Hepatic stellate cell (primary cell): ENCODE measurements around the gene KDELR3.

Experiments
- DNase-seq: peaks from one replicate; pipeline ENCODE4 v3.0.0; 2011; ENCODE audit warnings: low spot score

Gene KDELR3

DNA sequence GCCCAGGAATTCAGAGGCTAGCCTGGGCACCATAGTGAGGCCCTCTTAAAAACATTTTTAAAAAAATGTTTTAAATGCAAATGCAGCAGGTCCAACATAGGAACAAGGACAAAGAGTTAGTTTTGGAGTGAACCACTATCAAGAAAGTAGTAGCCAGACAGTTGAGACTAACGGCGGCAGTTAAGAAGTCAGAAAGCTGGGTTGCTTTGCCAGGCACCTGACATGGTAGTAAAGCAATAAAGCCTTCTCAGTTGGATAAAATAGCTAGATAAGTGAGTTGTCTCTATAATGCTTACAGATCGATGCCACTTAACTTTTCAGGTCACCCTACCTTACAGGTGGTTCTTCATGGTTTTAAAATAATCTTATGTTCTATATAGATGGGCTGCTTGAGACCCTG lies 55.1 kb downstream of the KDELR3 start:
- no peak for DNase-seq

DNA sequence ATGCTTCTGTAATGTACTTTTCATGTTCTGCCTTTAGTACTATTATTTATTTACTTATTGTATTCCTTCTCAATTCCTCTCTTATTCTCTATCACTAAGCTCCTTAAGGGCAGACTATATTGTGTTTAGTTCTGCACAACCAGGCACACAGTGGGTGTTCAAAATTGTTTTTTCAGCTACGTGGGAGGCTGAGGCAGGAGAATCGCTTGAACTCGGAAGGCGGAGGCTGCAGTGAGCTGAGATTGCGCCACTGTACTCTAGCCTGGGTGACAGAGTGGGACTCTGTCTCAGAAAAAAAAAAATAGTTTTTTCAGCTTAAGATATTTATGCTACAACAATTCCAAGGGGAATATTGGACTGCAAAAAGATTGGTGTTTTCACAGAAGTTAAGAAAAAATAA lies 55.6 kb downstream of the KDELR3 start:
- no peak for DNase-seq

DNA sequence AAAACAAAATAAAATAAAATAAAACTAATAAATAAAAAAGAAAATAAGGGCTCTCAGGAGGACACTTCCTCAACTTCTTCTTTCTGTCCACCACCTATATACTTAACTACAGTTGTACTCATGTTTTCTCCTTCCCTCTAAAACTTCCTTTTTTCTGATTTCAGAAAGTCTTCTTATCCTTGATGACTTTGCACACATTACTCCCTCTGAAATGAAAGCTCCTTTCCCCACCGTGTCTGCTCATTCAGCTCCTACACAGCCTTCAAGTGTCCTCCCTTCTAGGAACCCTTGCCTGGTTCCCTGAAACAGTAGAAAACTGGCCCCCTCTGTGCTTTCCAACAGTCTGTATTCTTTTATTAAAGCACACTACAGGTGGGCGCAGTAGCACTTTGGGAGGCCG lies 56.5 kb downstream of the KDELR3 start:
- no peak for DNase-seq

DNA sequence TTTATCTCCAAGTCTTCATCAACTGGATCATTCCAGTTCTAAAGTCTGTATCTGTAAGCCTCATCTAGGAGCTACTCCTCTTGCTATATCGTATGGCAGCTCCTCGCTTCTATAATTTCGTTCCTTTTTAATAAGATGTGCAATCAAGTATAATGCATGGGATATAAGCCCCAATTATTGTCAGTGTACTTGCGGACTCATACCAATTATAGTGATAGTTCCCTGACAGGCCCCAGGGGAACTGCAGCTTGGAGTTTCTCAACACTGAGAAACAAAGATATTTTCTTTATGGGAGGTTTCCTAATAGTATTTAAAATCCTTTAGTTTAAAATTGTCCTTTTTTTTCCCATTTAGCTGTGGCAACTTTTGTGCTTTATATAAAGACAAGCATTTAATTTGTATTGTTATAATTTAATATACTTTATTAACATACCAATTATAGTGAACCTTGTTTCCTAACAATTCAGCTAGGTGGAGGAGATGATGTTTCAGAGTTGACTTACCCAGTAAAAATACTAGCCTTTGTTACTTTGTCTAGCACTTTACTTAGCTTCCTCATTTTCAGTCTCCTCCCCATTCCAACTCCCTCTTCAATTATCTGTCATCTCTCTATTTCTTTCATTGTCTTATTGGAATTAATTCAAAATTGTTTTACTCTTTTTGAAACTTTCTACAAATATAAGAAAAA lies 63.5 kb downstream of the KDELR3 start:
- DNase-seq: no peak
